WTC11 (cell line): ENCODE measurements around the gene STRN3. TPM values are rescaled to one million over a fixed set of nuclear protein-coding genes. Genes with fewer than 3 reads are reported as not detected.

Experiments used
- ATAC-seq: fragments of 200-7000 bp; cut with Tn5 transposase; 2 replicates; pipeline ENCODE4 v1.10.0; 2021; ENCODE audit warnings: mild to moderate bottlenecking, moderate library complexity
- CTCF ChIA-PET: fragments of 300-600 bp; sonication (Branson Sonifier 250); formaldehyde crosslinking; loops from one replicate; lab custom pipeline; 2021; ENCODE audit warnings: antibody characterized with exemption; lab: Charles Lee
- POLR2A ChIA-PET: fragments of 350-600 bp; sonication (Branson Sonifier 250); formaldehyde crosslinking; loops from one replicate; lab custom pipeline; 2021; ENCODE audit warnings: antibody characterized with exemption; lab: Charles Lee
- DNase-seq: peaks from one replicate; pipeline ENCODE4 v3.0.0; 2021; ENCODE audit warnings: low spot score
- H3K27ac Mint-ChIP-seq: 2 replicates; pipeline ENCODE4 v1.8.0; 2021; ENCODE audit warnings: mixed read lengths
- H3K27me3 Mint-ChIP-seq: 2 replicates; pipeline ENCODE4 v1.8.0; 2021; ENCODE audit warnings: low read depth, mild to moderate bottlenecking, moderate library complexity, mixed read lengths
- H3K36me3 Mint-ChIP-seq: 2 replicates; pipeline ENCODE4 v1.8.0; 2021; ENCODE audit warnings: mixed read lengths
- H3K4me1 Mint-ChIP-seq: 2 replicates; pipeline ENCODE4 v1.8.0; 2022; ENCODE audit warnings: mixed read lengths
- H3K4me3 Mint-ChIP-seq: 2 replicates; pipeline ENCODE4 v1.8.0; 2021; ENCODE audit warnings: mild to moderate bottlenecking, moderate library complexity, mixed read lengths
- H3K9me3 Mint-ChIP-seq: 2 replicates; pipeline ENCODE4 v1.8.0; 2021; ENCODE audit warnings: mixed read lengths
- ATF1 ChIP-seq: sonication (generic); formaldehyde crosslinking; IDR thresholded peaks from 2 replicates; pipeline ENCODE4 v1.8.1; 2023; ENCODE audit warnings: mild to moderate bottlenecking, moderate library complexity, missing genetic modification reagents
- CDX4 ChIP-seq: fragments of 250-450 bp; sonication (Bioruptor Pico); IDR thresholded peaks from 2 replicates; pipeline ENCODE4 v1.9.0; 2021; ENCODE audit warnings: moderate library complexity, mild to moderate bottlenecking, inconsistent platforms, borderline replicate concordance
- CREB1 ChIP-seq: sonication (generic); formaldehyde crosslinking; IDR thresholded peaks from 2 replicates; pipeline ENCODE4 v1.8.0; 2023; ENCODE audit warnings: mild to moderate bottlenecking, missing genetic modification reagents
- FOXJ3 ChIP-seq: sonication (generic); formaldehyde crosslinking; IDR thresholded peaks from 2 replicates; pipeline ENCODE4 v1.9.0; 2021; ENCODE audit warnings: missing genetic modification reagents, mild to moderate bottlenecking, borderline replicate concordance
- FOXK1 ChIP-seq: sonication (generic); formaldehyde crosslinking; IDR thresholded peaks from 2 replicates; pipeline ENCODE4 v1.8.0; 2022; ENCODE audit warnings: mild to moderate bottlenecking, moderate library complexity, missing genetic modification reagents
- HMGXB4 ChIP-seq: sonication (generic); formaldehyde crosslinking; IDR thresholded peaks from 2 replicates; pipeline ENCODE4 v1.8.1; 2023; ENCODE audit warnings: mild to moderate bottlenecking, moderate library complexity, missing genetic modification reagents
- IRF2 ChIP-seq: sonication (generic); formaldehyde crosslinking; IDR thresholded peaks from 2 replicates; pipeline ENCODE4 v1.8.0; 2022; ENCODE audit warnings: low read depth, missing genetic modification reagents, borderline replicate concordance
- JAZF1 ChIP-seq: fragments of 250-450 bp; sonication (Bioruptor Pico); IDR thresholded peaks from 2 replicates; pipeline ENCODE4 v1.9.0; 2021; ENCODE audit warnings: moderate library complexity, mild to moderate bottlenecking, inconsistent platforms
- NFATC4 ChIP-seq: fragments of 250-450 bp; sonication (Bioruptor Pico); IDR thresholded peaks from 2 replicates; pipeline ENCODE4 v1.9.0; 2021; ENCODE audit warnings: mild to moderate bottlenecking
- NR1H2 ChIP-seq: sonication (generic); formaldehyde crosslinking; IDR thresholded peaks from 2 replicates; pipeline ENCODE4 v1.9.0; 2021; ENCODE audit warnings: mild to moderate bottlenecking, moderate library complexity, missing genetic modification reagents
- NR3C1 ChIP-seq: sonication (generic); formaldehyde crosslinking; conservative IDR thresholded peaks from 2 replicates; pipeline ENCODE4 v1.8.1; 2023; ENCODE audit warnings: low read depth, mild to moderate bottlenecking, missing genetic modification reagents
- PREB ChIP-seq: sonication (generic); formaldehyde crosslinking; IDR thresholded peaks from 2 replicates; pipeline ENCODE4 v1.8.1; 2022; ENCODE audit warnings: mild to moderate bottlenecking, missing genetic modification reagents, moderate library complexity, borderline replicate concordance
- PRRX2 ChIP-seq: fragments of 250-450 bp; sonication (Bioruptor Pico); IDR thresholded peaks from 2 replicates; pipeline ENCODE4 v1.8.0; 2021; ENCODE audit warnings: mild to moderate bottlenecking
- SOX15 ChIP-seq: fragments of 250-450 bp; sonication (Bioruptor Pico); IDR thresholded peaks from 2 replicates; pipeline ENCODE4 v1.9.0; 2021; ENCODE audit warnings: mild to moderate bottlenecking
- TCF7 ChIP-seq: sonication (generic); formaldehyde crosslinking; IDR thresholded peaks from 2 replicates; pipeline ENCODE4 v1.8.0; 2022; ENCODE audit warnings: mild to moderate bottlenecking, low read depth, missing genetic modification reagents, moderate library complexity
- USF1 ChIP-seq: sonication (generic); formaldehyde crosslinking; IDR thresholded peaks from 2 replicates; pipeline ENCODE4 v1.8.0; 2022; ENCODE audit warnings: mild to moderate bottlenecking, missing genetic modification reagents
- ZBTB21 ChIP-seq: sonication (generic); formaldehyde crosslinking; IDR thresholded peaks from 2 replicates; pipeline ENCODE4 v1.8.1; 2023; ENCODE audit warnings: mild to moderate bottlenecking, missing genetic modification reagents, borderline replicate concordance
- ZNF416 ChIP-seq: fragments of 250-450 bp; sonication (Bioruptor Pico); IDR thresholded peaks from 2 replicates; pipeline ENCODE4 v1.9.0; 2021; ENCODE audit warnings: mild to moderate bottlenecking, inconsistent platforms
- ZNF671 ChIP-seq: fragments of 250-450 bp; sonication (Bioruptor Pico); IDR thresholded peaks from 2 replicates; pipeline ENCODE4 v1.8.0; 2021; ENCODE audit warnings: mild to moderate bottlenecking
- ZSCAN18 ChIP-seq: fragments of 250-450 bp; sonication (Bioruptor Pico); IDR thresholded peaks from 2 replicates; pipeline ENCODE4 v2.1.2; 2022; ENCODE audit warnings: mild to moderate bottlenecking, moderate library complexity
- total RNA-seq: library from RNA; stranded (reverse); gene quantifications from 3 replicates; pipeline ENCODE4 v1.2.3, GENCODE V29; 2021
- TF ChIP-seq, protein P1 (sequence below): sonication (generic); formaldehyde crosslinking; conservative IDR thresholded peaks from 2 replicates; pipeline ENCODE4 v1.8.1; 2023; ENCODE audit warnings: mild to moderate bottlenecking, low read depth, missing genetic modification reagents, moderate library complexity
- TF ChIP-seq, protein P2 (sequence below): fragments of 200-600 bp; IDR thresholded peaks from 2 replicates; pipeline ENCODE4 v1.8.0; 2022; ENCODE audit warnings: antibody characterized with exemption

STRN3 gene
- total RNA-seq, 1 experiment from 2014 or later = 37.1 TPM

GRCh38 chr14:30908826-30909225, 117.4 kb downstream of the STRN3 start:
- Mint-ChIP-seq H3K9me3 (no peaks in the 10 kb centered on the region), H3K27ac (no peak overlapping the region), H3K4me3 (no peak overlapping the region), H3K4me1 (no peaks in the 10 kb centered on the region), H3K27me3 (no peaks in the 10 kb centered on the region), H3K36me3 (peaks cover 21% of the 10 kb centered on the region)
- POLR2A ChIA-PET = no interaction called here
- DNase-seq (no peak), ATAC-seq (no peak)
- TF ChIP-seq, protein P1, sequence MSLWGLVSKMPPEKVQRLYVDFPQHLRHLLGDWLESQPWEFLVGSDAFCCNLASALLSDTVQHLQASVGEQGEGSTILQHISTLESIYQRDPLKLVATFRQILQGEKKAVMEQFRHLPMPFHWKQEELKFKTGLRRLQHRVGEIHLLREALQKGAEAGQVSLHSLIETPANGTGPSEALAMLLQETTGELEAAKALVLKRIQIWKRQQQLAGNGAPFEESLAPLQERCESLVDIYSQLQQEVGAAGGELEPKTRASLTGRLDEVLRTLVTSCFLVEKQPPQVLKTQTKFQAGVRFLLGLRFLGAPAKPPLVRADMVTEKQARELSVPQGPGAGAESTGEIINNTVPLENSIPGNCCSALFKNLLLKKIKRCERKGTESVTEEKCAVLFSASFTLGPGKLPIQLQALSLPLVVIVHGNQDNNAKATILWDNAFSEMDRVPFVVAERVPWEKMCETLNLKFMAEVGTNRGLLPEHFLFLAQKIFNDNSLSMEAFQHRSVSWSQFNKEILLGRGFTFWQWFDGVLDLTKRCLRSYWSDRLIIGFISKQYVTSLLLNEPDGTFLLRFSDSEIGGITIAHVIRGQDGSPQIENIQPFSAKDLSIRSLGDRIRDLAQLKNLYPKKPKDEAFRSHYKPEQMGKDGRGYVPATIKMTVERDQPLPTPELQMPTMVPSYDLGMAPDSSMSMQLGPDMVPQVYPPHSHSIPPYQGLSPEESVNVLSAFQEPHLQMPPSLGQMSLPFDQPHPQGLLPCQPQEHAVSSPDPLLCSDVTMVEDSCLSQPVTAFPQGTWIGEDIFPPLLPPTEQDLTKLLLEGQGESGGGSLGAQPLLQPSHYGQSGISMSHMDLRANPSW = no peak
- TF ChIP-seq TCF7 (CRISPR knock-in tag) (no peak), NFATC4 (CRISPR knock-in tag) (no peak), HMGXB4 (no peak), ZSCAN18 (CRISPR knock-in tag) (no peak)
- TF ChIP-seq, protein P2, sequence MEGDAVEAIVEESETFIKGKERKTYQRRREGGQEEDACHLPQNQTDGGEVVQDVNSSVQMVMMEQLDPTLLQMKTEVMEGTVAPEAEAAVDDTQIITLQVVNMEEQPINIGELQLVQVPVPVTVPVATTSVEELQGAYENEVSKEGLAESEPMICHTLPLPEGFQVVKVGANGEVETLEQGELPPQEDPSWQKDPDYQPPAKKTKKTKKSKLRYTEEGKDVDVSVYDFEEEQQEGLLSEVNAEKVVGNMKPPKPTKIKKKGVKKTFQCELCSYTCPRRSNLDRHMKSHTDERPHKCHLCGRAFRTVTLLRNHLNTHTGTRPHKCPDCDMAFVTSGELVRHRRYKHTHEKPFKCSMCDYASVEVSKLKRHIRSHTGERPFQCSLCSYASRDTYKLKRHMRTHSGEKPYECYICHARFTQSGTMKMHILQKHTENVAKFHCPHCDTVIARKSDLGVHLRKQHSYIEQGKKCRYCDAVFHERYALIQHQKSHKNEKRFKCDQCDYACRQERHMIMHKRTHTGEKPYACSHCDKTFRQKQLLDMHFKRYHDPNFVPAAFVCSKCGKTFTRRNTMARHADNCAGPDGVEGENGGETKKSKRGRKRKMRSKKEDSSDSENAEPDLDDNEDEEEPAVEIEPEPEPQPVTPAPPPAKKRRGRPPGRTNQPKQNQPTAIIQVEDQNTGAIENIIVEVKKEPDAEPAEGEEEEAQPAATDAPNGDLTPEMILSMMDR = no peak
- CTCF ChIA-PET = no interaction called here

DNA sequence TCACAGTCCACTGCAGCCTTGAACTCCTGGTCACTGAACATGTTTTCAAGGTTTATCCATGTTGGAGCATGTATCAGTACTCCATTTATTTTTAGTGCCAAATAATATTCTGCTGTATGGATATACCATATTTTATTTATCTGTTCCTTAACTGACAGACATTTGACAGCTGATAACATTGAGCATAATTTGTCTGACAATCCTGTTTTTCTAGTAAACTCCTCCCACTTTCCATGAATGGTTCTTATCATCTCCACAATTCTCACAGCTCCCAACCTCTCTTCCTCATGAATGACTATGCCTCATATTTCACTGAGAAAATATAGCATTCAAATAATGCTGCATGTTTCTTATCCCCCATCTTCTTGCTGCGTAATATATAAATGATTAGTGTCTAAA, 118.5 kb downstream of the STRN3 start:
- no peaks in the 10 kb centered on the region for H3K27me3 Mint-ChIP-seq
- CTCF ChIA-PET = no interaction called here
- no peaks in the 10 kb centered on the region for H3K9me3 Mint-ChIP-seq
- no peak for DNase-seq
- TF ChIP-seq FOXK1 (CRISPR knock-in tag) = no peak
- TF ChIP-seq USF1 (CRISPR knock-in tag) = no peak
- TF ChIP-seq ZNF416 (CRISPR knock-in tag) = no peak
- no peak for TF ChIP-seq CDX4 (CRISPR knock-in tag)
- no peak for TF ChIP-seq ATF1
- TF ChIP-seq JAZF1 (CRISPR knock-in tag) = no peak
- TF ChIP-seq IRF2 (CRISPR knock-in tag) = no peak
- TF ChIP-seq CREB1 (CRISPR knock-in tag) = no peak
- TF ChIP-seq NR3C1 = no peak
- no peak for TF ChIP-seq NR1H2
- TF ChIP-seq ZBTB21 (CRISPR knock-in tag) = no peak
- TF ChIP-seq ZSCAN18 (CRISPR knock-in tag) = no peak
- no peak for TF ChIP-seq SOX15 (CRISPR knock-in tag)
- no peak for TF ChIP-seq PRRX2 (CRISPR knock-in tag)
- TF ChIP-seq ZNF671 (CRISPR knock-in tag) = no peak
- no peak for TF ChIP-seq PREB (CRISPR knock-in tag)
- no peak for TF ChIP-seq FOXJ3 (CRISPR knock-in tag)
- H3K36me3 Mint-ChIP-seq = peaks cover 21% of the 10 kb centered on the region
- no peaks in the 10 kb centered on the region for H3K4me1 Mint-ChIP-seq
- no peak overlapping the region for H3K4me3 Mint-ChIP-seq
- POLR2A ChIA-PET = no interaction called here
- no peak overlapping the region for H3K27ac Mint-ChIP-seq
- no peak for ATAC-seq
